Vagina (tissue), 2 donors: ENCODE data around the gene IFIT3.

Experiments used
- POLR2A ChIP-seq, 2 donors: fragments of 450-650 bp; IDR thresholded peaks; one replicate each; pipeline ENCODE4 v1.6.1; 2017; ENCODE audit warnings: antibody characterized with exemption in 2 of 2, mild to moderate bottlenecking in 2 of 2, moderate library complexity in 2 of 2
- POLR2AphosphoS5 ChIP-seq, 2 donors: sonication (generic); formaldehyde crosslinking; IDR thresholded peaks; one replicate each; pipeline ENCODE4 v1.9.0; 2017; ENCODE audit warnings: antibody characterized with exemption in 2 of 2, mild to moderate bottlenecking in 2 of 2, low read depth in 1 of 2; ENCODE audit not compliant: insufficient read depth in 1 of 2
- TF ChIP-seq, protein P1 (sequence below), 3 experiments: fragments of 450-650 bp in 2 of 3; fragments of 200-600 bp in 1 of 3; sonication (generic) in 1 of 3; IDR thresholded peaks; one replicate each; pipeline ENCODE4 v1.5.1; 2017 to 2019; ENCODE audit warnings: antibody characterized with exemption in 3 of 3, mild to moderate bottlenecking in 2 of 3, moderate library complexity in 2 of 3

DNA sequence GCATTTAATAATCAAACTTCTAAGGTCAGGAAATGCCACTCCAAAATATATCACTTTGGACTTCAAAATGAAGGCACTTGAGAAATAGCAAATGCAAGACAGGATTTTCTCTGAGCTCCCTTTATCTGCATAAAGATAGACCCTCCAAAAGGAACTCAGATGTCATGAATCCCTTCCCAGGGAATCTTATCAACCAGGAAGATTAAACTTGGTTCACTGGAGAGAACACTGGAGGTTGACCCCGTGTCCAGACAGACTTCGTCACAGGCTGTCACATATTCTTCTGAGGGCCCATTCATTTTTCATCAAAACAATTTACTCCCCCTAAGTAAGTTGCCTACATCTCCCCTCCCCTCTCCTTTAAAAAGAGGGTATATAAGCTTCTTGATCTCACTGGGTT lies 21.2 kb downstream of the IFIT3 start:
- TF ChIP-seq POLR2A (IDR thresholded peaks at IDR 0.05), result no peak
- TF ChIP-seq, protein P1, sequence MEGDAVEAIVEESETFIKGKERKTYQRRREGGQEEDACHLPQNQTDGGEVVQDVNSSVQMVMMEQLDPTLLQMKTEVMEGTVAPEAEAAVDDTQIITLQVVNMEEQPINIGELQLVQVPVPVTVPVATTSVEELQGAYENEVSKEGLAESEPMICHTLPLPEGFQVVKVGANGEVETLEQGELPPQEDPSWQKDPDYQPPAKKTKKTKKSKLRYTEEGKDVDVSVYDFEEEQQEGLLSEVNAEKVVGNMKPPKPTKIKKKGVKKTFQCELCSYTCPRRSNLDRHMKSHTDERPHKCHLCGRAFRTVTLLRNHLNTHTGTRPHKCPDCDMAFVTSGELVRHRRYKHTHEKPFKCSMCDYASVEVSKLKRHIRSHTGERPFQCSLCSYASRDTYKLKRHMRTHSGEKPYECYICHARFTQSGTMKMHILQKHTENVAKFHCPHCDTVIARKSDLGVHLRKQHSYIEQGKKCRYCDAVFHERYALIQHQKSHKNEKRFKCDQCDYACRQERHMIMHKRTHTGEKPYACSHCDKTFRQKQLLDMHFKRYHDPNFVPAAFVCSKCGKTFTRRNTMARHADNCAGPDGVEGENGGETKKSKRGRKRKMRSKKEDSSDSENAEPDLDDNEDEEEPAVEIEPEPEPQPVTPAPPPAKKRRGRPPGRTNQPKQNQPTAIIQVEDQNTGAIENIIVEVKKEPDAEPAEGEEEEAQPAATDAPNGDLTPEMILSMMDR (IDR thresholded peaks at IDR 0.05), result no peak
- no peak for TF ChIP-seq POLR2AphosphoS5 (IDR thresholded peaks at IDR 0.05; ENCODE audit: insufficient read depth in 1 of 2, low read depth in 1 of 2)
